GM19193 (cell line): ENCODE data around the gene NLGN1.

ENCODE experiments used
- POLR2A ChIP-seq: IDR thresholded peaks from 4 replicates; pipeline ENCODE4 v1.6.1; 2011; ENCODE audit not compliant: insufficient read depth, insufficient read length; ENCODE audit errors: extremely low read depth

Gene NLGN1

GRCh38 chr3:174072675-174073074 is 675.1 kb downstream of the NLGN1 start:
- TF ChIP-seq POLR2A: no peak

GRCh38 chr3:174083706-174084105 is 686.2 kb downstream of the NLGN1 start:
- no peak for TF ChIP-seq POLR2A

- TF ChIP-seq POLR2A: no peak
These were observed 692.0 kb downstream of the NLGN1 start for GRCh38 chr3:174089592-174089991.

GRCh38 chr3:174094669-174095068 is 697.1 kb downstream of the NLGN1 start:
- TF ChIP-seq POLR2A: no peak

GRCh38 chr3:174097686-174098085 is 700.1 kb downstream of the NLGN1 start:
- no peak for TF ChIP-seq POLR2A

- TF ChIP-seq POLR2A: no peak
These were observed 701.2 kb downstream of the NLGN1 start for GRCh38 chr3:174098746-174099145.

- no peak for TF ChIP-seq POLR2A
These were observed 702.2 kb downstream of the NLGN1 start for GRCh38 chr3:174099724-174100123.

- no peak for TF ChIP-seq POLR2A
These were observed 703.2 kb downstream of the NLGN1 start for GRCh38 chr3:174100744-174101143.

GRCh38 chr3:174101244-174101643 is 703.7 kb downstream of the NLGN1 start:
- TF ChIP-seq POLR2A: no peak

GRCh38 chr3:174102274-174102673 is 704.7 kb downstream of the NLGN1 start:
- TF ChIP-seq POLR2A: no peak

- no peak for TF ChIP-seq POLR2A
These were observed 705.3 kb downstream of the NLGN1 start for GRCh38 chr3:174102866-174103265.

- no peak for TF ChIP-seq POLR2A
These were observed 713.2 kb downstream of the NLGN1 start for GRCh38 chr3:174110761-174111160.

GRCh38 chr3:174111776-174112175 is 714.2 kb downstream of the NLGN1 start:
- TF ChIP-seq POLR2A: no peak

GRCh38 chr3:174116421-174116820 is 718.9 kb downstream of the NLGN1 start:
- TF ChIP-seq POLR2A: no peak

- TF ChIP-seq POLR2A: no peak
These were observed 723.5 kb downstream of the NLGN1 start for GRCh38 chr3:174120997-174121396.

GRCh38 chr3:174122411-174122810 is 724.9 kb downstream of the NLGN1 start:
- no peak for TF ChIP-seq POLR2A

- TF ChIP-seq POLR2A: no peak
These were observed 727.8 kb downstream of the NLGN1 start for GRCh38 chr3:174125267-174125824.
